ENCODE data around the gene UBE2F.
"Not testable (repeated sequence)": the region's sequence is repeated elsewhere in the genome, so short reads cannot be mapped to it uniquely, and the experiment has no call there.

UBE2F gene

DNA sequence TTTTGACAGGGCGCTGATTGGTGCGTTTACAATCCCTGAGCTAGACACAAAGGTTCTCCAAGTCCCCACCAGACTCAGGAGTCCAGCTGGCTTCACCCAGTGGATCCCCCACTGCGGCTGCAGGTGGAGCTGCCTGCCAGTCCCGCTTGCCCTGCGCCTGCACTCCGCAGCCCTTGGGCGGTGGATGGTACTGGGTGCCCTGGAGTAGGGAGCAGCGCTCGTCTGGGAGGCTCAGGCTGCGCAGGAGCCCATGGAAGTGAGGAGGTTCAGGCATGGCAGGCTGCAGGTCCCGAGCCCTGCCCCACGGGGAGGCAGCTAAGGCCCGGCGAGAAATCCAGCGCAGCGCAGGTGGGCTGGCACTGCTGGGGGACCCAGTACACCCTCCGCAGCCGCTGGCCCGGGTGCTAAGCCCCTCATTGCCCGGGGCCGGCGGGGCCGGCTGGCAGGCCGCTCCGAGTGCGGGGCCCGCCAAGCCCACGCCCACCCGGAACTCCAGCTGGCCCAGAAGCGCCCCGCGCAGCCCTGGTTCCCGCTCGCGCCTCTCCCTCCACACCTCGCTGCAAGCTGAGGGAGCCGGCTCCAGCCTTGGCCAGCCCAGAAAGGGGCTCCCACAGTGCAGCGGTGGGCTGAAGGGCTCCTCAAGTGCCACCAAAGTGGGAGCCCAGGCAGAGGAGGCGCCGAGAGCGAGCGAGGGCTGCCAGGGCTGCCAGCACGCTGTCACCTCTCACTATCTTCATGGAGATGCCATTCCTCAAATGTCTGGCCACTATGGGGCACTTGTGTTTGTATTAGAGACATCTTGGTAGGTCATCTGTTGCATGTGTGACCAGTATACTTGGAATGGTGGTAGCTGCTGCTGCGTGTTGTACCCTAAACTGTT, 91.1 kb downstream of the UBE2F start:
- DNase-seq = not testable (repeated sequence)

DNA sequence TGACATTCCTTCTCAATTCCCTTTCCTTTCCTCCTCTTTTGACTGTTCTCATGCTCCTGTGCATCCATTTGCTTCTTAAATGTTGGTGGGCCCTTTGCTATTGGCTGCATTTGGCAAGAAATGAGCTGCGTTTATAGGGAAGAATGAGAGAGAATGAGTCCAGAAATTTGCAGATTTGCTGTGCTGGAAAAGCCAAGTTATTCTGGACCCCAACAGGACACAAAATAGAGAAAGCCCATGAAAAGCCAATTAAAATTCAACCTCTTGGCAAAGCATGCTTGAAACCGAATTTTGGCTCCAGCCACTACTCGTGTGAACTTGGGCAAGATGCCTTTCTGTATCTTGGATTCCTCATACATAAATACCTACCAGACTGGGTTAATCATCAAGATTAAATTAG, 92.7 kb downstream of the UBE2F start:
- no peak for DNase-seq

DNA sequence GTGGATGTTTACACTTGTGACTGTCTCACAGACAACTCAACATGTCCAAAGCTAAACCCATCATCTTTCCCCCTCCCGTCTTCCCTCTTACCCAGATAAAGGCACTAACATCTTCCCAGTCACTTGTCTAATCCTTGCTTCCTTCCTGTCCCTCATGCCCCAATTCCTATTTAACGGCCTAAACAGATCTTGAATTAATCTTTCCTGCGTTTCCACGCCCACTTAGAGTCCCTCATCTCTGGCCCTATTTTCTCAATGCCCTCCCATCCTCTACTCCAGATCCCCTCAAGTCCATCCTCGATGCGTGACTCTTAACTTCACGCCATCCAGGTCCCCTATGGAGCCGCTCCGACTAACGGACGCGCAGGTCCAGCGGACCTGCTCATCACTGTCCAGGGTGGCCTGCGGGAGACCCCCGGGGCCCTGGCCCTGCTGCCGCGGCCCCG, 93.3 kb downstream of the UBE2F start:
- no peak for DNase-seq

DNA sequence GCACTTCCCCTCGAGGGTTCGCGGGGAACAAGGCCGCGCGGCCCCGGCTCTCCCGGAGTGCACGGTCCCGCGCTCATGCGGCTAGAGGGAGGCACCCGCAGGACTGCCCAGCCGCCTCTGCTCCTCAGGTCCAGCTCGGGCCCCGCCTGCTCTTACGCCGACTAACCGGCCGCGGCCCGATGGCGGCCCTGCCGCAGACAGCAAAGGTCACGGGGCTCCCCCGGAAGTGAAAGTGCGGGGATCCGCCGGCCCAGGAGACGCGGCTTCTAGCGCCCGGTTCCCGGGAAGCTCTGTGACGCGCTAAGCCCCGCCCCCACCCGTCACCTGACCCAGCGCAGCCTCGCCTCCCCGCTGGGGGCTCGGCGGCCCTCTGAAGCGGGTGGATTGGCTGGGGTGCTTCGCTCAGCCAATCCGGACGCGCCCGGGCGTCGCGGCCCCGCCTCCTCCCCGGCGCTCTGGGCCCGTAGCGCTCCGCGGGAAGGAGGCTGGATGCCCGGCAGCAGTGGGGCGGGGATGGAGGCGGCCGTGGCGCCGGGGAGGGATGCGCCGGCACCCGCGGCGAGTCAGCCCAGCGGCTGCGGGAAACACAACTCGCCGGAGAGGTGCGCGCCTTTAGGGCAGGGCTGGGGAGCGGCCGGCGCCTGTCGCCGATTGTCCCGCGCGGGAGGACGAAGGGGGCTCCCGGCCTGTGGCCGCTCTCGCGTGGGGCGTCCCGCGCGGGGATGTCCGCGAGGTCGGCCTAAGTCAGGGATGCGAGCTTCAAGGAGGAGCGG, 93.9 kb downstream of the UBE2F start, which contains the start of gene SCLY:
Gene SCLY (plus strand): TSS at position 460 of the 773 bp plus-strand sequence. CDS start 54 bp downstream, at position 514.
- peak; percentile 99 for DNase-seq

DNA sequence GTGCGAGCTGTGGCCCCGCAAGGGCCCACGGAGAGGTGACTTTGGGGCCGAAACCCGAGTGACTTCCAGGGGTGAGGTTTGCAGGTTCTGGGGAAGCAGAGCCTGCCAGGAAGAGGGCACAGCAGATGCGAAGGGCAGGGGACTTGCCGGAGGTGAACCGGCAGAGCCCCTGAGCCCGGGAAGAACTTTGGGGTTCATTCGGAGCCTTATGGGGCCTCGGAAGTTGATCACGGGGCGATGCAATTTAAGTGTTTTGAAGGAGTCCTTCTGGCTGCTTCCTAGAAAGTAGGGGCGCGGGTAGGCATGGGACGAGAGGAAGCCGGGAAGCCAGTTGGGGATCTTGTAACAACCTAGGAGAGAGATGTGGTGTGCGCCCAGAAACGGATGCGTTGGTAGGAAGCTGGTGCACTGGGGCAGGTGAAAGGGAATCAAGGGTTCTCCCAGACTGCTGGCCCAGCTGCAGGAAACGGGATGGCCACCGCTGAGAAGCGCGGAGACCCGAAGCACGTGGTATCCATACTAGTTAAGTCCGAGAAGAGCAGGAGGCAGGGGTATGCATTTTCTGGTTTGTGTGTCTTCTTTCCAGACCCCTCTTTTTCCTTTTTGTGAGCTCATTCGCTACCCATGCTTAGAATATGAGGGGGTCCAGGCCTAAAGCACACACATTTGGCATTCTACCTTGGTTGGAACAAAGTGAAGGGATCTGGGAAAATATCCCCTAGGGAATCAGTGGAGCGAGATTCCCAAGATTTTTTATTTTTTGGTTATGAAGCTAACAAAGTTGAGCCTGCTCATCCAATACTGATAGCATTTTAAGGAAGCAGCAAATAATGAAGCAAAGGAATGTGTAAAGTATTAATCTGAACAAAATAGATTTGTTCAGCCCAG, 94.7 kb downstream of the UBE2F start:
- peak; percentile 64 for DNase-seq

DNA sequence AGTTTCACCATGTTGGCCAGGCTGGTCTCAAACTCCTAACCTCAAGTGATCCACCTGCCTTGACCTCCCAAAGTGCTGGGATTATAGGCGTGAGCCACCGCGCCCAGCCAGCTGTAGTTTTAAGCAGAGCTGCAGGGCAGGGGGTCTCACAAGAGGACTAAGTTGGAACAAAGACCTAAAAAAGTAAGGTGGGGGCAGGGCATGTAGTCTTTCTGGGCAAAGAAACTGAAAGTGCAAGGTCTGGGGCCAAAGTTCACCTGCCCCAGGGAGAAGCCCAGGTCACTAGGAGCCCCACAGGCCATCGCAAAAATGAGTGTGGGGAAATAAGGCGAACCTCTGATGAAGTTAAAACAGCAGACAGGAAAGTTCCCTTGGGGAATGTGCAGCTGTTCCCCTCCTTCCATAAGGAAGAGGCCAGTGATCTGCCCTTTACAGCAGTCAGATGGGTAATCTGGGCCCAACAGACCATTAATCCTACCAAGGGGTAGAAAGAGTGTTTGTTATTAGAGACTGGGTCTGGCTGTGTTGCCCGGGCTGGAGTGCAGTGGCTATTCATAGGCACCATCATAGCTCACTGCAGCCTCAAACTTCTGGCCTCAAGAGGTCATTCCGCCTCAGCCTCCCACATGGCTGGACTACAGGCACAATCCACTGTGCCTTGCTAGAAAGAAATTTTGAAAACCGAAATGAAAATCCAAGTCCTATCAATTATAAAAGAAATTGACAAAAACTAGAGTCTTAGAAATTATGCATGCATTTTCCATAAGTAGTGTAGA, 96.8 kb downstream of the UBE2F start:
- DNase-seq = no peak

DNA sequence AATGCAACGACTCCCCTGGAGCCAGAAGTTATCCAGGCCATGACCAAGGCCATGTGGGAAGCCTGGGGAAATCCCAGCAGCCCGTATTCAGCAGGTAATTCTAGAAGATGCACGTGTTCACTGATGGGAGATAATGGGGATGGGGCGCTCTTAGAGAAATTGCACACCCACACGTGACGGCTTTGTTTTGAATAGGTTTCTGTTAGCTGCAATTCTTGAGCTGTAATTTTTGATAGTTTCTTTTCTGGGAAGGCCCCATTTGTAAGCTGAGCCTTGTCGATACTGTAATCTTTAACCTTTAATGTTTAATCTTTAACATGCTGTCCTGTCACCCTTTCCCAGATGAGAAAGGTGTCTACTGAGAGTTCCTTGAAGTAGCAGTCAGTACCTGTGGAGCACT, 97.6 kb downstream of the UBE2F start:
- DNase-seq = no peak

DNA sequence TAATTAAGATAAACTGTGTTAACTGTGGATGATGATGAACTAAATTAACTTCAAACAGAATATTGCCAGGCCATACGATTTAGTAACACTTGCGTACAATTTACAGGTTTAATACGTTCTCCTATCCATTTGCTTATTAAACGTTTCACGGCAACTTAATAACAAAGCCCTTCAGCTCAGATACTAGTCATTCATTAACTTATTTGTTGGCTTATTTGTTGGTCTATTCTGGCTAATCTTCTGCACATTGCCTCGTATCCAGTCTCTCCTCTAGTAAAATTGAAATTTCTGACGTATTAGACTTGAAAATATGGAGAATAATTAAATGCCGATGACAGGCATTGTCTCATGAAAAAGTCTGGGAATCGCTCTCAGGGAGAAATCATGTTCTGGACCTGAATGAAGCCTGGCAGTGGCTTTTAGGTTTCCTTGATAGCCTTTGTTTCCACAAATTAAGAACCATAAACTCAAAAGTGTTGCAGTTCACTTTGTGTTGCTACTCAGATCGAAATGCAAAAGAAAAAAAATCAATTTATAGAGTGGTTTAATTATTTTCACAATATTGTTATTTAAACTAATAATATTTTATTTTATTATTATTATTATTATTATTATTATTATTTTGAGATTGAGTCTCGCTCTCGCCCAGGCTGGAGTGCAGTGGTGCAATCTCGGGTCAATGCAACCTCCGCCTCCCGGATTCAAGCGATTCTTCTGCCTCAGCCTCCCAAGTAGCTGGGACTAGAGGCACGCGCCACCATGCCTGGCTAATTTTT, 98.4 kb downstream of the UBE2F start:
- DNase-seq = no peak

DNA sequence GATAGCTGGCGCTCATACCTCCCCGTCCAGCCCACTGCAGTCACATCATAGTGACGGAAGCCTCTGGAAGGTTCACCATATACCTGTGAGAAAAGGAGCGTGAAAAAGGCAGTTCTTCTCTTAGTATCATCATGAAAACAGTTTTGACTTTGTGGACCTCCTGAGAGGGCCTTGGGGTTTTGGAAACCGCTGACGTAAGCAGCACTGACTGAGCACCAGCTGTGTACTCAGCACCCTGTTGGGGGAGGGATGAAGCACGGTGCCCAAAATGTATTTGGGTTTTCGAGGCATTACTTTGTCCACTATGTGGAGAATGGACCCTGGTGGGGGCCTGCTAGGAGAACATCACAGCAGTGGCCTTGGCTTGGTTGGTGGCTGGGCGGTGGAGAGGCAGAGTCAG, 99.4 kb downstream of the UBE2F start:
- DNase-seq = no peak

DNA sequence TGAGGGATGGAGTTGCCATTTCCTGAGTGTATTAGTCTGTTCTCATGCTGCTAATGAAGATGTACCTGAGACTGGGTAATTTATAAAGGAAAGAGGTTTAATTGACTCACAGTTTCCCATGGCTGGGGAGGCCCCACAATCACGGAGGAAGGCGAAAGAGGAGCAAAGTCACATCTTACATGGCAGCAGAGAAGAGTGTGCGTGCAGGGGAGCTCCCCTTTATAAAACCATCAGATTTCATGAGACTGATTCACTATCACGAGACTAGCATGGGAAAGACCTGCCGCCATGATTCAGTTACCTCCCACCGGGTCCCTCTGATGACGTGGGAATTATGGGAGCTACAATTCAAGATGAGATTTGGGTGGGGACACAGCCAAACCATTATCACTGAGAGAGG, 99.9 kb downstream of the UBE2F start:
- DNase-seq = not testable (repeated sequence)

DNA sequence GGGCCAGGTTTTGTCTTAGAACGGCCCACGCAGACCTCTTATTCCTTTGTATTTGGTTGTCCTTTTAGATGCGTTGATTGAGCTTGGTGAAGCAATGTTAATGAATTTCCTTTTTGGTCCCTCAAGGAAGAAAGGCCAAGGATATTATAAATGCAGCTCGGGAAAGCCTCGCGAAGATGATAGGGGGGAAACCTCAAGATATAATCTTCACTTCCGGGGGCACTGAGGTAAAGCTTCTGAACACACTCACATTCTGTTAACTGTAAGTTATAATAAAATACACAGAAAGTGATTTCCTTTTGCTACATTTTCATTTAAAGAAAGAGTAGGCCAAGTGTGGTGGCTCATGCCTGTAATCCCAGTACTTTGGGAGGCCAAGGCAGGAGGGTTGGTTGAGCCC, 101.1 kb downstream of the UBE2F start:
- DNase-seq = no peak

DNA sequence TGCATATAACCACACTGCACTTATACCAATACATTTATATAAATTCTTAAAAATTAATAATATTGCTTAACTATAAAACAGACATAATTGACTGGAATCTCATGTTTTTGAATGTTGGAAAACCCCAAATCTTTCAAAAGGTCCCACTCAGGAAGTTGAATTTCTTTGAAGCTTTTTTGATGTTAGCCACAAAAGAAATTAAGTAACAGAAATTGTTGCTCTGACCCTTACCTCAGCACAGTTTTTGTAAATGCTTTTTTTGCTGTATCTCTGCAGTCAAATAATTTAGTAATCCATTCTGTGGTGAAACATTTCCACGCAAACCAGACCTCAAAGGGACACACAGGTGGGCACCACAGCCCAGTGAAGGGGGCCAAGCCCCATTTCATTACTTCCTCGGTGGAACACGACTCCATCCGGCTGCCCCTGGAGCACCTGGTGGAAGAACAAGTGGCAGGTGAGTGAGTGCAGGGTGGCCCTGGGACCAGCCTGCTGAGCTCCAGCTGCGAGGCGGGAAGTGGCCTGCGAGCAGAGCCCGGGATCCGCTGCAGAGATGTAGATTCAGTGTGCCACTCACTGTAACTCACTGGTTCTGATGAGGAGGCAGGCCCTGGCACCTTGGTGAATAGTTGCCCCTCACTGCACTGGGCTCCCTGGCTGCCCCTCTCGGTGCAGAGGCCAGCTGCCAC, 102.4 kb downstream of the UBE2F start:
- no peak for DNase-seq

DNA sequence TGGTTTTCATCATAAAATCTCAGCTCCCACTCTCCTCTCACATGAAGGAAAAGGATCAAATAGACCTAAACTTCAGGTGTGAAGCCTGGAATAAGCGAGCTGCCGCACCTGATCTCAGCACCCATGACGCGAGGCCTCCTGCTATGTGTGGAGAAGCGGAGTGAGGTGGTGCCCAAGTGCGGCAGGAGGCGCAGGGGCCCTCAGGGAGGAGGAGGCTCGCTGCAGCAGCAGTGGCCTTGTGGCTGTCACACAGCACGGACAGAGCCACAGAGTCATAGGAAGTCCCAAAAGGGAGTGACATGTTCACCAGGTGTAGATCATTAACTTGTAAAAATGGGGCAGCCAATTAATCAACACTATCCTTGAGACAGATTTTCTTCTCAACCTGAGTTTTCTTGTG, 103.1 kb downstream of the UBE2F start:
- no peak for DNase-seq

DNA sequence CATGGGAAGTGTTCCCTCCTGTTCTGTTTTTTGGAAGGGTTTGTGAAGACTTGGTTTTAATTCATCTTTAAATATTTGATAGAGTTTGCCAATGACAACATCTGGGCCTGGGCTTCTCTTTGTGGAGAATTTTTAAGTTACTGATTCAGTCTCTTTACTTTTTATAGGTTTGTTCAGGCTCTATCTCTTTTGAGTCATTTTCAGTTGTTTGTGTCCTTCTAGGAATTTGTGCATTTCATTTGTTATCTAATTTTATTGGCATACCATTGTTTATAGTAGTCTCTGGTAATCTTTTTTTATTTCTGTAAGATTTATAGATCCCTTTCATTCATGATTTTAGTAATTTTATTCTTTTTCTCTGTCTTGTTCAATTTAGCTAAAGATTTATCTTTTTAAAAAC, 108.6 kb downstream of the UBE2F start:
- no peak for DNase-seq

DNA sequence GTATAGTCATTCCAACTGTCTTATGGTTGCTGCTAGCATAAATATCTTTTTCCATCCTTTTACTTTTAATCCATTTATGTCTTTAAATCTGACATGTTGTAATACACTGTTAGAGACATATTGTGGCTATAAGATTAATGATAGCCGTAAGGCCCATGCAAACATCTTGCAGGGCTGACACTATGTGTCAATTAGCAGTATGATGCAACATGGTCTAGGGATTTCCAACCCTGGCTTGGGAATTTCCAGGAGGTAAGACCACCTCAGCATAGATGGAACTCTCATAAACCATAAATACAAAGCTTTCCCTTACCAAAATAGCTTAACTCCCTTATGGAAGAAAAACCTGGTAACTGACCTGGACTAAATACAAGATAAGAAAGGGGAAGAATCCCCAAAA, 110.5 kb downstream of the UBE2F start:
- no peak for DNase-seq

DNA sequence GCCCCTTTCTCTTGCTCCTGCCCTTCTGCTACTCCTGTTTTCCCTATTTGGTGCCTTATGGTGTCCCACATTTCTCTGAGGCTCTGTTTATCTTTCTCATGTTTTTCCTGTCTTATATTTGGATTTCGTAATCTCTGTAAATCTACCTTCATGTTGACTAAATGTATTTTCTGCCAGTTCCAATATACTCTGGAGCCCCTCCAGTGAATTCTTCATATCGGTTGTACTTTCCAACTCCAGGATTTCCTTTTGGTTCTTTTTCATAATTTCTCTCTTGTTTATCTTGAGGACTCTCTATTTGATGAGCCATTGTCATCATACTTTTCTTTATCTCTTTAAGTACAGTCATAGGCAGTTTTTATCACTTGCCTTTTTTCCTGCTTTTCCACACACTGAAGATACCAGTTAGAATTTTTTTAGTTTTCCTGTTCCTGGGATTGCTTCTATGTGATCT, 113.1 kb downstream of the UBE2F start:
- DNase-seq = no peak

DNA sequence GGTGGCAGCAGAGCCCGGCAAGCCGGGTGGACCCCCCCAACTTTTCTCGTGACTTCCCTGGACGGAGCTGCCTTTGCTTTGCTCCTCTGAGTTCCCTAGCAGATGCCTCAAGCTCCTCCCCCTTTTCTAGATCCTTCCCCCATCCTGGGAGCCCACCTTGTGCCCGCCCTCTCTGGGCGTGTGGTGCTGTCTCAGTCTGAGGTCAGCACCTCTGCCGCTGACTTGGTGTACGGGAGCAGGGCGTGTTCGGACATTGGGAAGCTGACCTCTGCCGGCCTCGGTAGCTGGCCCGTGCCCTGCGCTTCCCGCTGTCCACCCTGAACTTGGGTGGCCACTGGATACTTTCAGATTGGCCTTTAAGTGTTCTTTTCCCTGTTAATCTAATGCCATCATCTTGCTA, 113.7 kb downstream of the UBE2F start:
- no peak for DNase-seq

DNA sequence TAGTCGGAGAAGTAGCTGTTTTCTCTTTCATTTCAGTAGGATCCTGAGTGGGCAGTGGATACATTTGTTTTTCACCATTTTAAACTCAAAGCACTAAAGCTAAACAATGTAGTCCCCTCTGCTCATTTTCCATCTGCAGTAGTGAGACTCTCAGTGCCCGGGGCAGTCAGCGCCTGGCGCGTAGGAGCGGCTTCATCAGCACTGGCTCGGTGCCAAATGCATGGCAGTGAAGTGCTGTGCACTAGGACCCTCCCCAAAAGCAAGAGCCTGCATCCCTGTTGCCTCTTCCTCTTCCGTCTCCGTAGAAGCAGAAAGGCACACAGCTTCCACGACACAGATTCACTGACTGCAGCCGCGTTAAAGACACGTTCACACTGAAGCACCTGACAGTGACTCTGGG, 114.3 kb downstream of the UBE2F start:
- no peak for DNase-seq

DNA sequence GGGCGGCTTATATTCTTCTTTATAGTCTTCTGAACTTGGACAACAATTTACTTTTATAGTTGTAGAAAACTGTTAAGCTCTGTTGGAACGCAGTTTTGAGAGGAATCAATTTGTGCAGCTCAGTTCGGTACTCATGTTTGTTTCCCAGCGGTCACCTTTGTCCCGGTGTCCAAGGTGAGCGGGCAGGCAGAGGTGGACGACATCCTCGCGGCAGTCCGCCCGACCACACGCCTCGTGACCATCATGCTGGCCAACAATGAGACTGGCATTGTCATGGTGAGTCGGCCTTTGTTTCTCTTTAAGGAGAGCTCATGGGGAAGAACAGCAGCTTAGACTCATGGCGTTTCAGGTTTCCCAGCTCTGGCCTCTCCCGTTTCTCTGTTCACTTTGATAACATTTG, 114.7 kb downstream of the UBE2F start:
- DNase-seq = no peak

DNA sequence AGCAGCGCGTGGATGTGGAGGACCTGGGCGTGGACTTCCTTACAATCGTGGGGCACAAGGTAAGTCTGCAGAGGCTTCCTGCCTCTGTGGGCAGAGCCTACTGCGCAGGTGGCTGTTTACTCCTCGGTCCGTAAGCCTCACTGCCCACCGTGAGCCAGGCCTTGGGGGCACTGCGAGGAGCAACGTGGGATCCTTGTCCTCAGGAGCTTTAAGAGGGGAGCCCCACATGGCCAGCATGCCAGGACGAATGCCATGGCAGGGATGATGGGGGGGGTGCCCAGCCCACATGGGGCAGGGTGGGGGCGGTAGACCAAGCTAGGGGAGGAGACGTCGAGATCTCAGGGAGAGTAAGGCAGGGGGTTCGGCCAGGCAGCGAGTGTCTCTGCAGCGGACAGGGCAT, 115.3 kb downstream of the UBE2F start:
- DNase-seq = no peak

DNA sequence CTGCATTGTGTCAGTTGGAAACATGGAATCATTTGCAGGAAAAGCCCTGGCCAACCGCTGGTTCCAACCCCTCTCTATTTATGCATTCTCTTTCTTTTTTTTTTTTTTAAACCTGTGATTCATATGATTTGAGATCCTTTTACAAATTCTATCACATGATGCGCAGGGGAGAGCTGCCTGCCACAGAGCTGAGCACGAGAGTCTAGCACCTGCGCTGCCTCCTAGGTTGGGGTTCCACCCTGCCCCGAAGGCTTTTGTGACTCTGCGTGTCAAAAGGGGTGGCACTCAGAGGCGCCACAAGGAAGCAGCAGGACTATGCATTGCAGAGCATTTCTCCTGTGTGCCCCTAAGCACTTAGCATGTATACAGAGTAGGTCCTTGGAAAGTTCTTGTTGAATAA, 116.0 kb downstream of the UBE2F start:
- no peak for DNase-seq

Data from right forelimb (tissue), 1 donor.